ENCODE data around the gene GAPDHS. TPM values are rescaled to one million over a fixed set of nuclear protein-coding genes. Genes with fewer than 3 reads are reported as not detected.

GAPDHS gene
- total and polyA plus RNA-seq, 12 donors: not detected

DNA sequence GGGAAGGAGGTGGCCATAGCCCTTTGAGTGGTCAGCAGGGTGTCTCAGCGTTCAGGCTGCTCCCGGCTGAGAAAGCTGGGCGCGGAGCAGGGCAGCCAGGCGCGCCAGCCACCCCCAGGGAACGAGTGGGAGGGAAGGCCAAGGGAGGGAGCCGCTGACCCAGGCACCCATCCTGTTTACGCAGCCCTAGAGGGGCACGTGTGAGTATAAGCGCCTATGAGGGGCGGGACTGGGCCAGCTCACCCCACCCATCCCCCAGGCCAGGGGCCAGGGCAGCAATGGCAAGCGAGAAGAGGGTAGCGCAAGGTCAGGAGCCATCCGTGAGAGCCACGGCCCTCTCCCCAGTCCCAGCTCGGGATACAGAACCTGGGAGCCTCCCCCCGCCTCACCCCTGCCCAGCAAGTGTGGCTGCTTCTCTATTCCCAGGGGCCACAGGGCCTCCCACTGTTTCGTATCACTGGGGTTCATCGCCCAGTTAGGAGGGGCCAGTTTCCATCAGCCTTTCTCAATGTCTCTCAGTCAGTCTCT is 18.9 kb upstream of the GAPDHS start:
- no peak for DNase-seq
- WGBS, 4 donors: 22 to 55% (median 25%) methylated on average over 6 to 20 of the region's 20 CpGs
- TF ChIP-seq CTCF (IDR thresholded peaks at IDR 0.05): no peak
- no peak for TF ChIP-seq POLR2A (IDR thresholded peaks at IDR 0.05)
- intact Hi-C loops (cut with DNase I): no loop called here
- peaks cover 5 to 10% of the 10 kb centered on the region in 2 donors for H3K4me1 ChIP-seq (replicated peaks in 1 of 2)
- no peaks in the 10 kb centered on the region for H3K9me3 ChIP-seq (replicated peaks in 1 of 3)
- peaks cover 3% of the 10 kb centered on the region for H3K27me3 ChIP-seq
- H3K36me3 ChIP-seq (replicated peaks in 1 of 2): no peaks in the 10 kb centered on the region
- H3K4me3 ChIP-seq: no peak overlapping the region
- no peak overlapping the region for H3K27ac ChIP-seq

DNA sequence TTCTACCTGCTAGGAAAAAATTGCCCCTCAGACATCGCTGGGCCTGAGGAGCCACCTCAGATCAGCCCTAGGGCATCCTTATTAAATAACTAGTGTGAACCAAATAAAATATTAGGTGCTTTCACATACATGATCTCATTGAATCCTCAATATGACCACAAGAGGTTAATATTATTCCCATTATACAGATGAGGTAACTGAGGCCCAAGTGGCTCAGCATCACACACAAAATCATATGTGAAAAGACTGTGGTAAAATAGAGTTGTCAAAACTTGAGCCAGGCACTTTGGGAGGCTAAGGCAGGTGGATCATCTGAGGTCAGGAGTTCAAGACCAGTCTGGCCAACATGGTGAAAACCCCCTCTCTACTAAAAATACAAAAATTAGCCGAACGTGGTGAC is 16.9 kb upstream of the GAPDHS start:
- 76 to 86% (median 80%) methylated on average over 3 of the region's 3 CpGs for WGBS, 4 donors
- Histone ChIP-seq H3K36me3 (replicated peaks in 1 of 2) (no peaks in the 10 kb centered on the region), H3K9me3 (replicated peaks in 1 of 3) (no peaks in the 10 kb centered on the region), H3K4me3 (no peak overlapping the region), H3K27me3 (no peaks in the 10 kb centered on the region), H3K4me1 (replicated peaks in 1 of 2) (no peaks in the 10 kb centered on the region), H3K27ac (no peak overlapping the region)
- intact Hi-C loops (cut with DNase I): no loop called here
- no peak for DNase-seq
- TF ChIP-seq CTCF (IDR thresholded peaks at IDR 0.05) (no peak), POLR2A (IDR thresholded peaks at IDR 0.05) (no peak)

GRCh38 chr19:35517342-35517741 is 15.9 kb upstream of the GAPDHS start:
- Histone ChIP-seq H3K27me3 (no peaks in the 10 kb centered on the region), H3K4me1 (replicated peaks in 1 of 2) (no peaks in the 10 kb centered on the region), H3K9me3 (replicated peaks in 1 of 3) (no peaks in the 10 kb centered on the region), H3K27ac (no peak overlapping the region), H3K36me3 (replicated peaks in 1 of 2) (no peaks in the 10 kb centered on the region), H3K4me3 (no peak overlapping the region)
- 83 to 93% (median 88%) methylated on average over 2 of the region's 2 CpGs for WGBS, 4 donors
- intact Hi-C loops (cut with DNase I): no loop called here
- DNase-seq: no peak
- TF ChIP-seq POLR2A (IDR thresholded peaks at IDR 0.05) (no peak), CTCF (IDR thresholded peaks at IDR 0.05) (no peak)

- H3K36me3 ChIP-seq (replicated peaks in 1 of 2): no peaks in the 10 kb centered on the region
- no peak overlapping the region for H3K4me3 ChIP-seq
- no peaks in the 10 kb centered on the region for H3K27me3 ChIP-seq
- 67 to 78% (median 73%) methylated on average over 6 of the region's 6 CpGs for WGBS, 4 donors
- no peaks in the 10 kb centered on the region for H3K4me1 ChIP-seq (replicated peaks in 1 of 2)
- no peak overlapping the region for H3K27ac ChIP-seq
- DNase-seq: no peak
- intact Hi-C loops (cut with DNase I): no loop called here
- H3K9me3 ChIP-seq (replicated peaks in 1 of 3): no peaks in the 10 kb centered on the region
- TF ChIP-seq POLR2A (IDR thresholded peaks at IDR 0.05): no peak
- no peak for TF ChIP-seq CTCF (IDR thresholded peaks at IDR 0.05)
Measured at GRCh38 chr19:35518313-35518712, 14.9 kb upstream of the GAPDHS start.
